H1 (cell line): ENCODE measurements around the gene CENPP. TPM values are rescaled to one million over a fixed set of nuclear protein-coding genes. Genes with fewer than 3 reads are reported as not detected.

Source experiments
- CTCF ChIA-PET: fragments of 300-600 bp; sonication (Branson Sonifier 250); formaldehyde crosslinking; loops from one replicate; lab custom pipeline; 2021; ENCODE audit not compliant: partially characterized antibody; lab: Charles Lee
- POLR2A ChIA-PET: fragments of 300-600 bp; sonication (Branson Sonifier 250); formaldehyde crosslinking; loops from one replicate; lab custom pipeline; 2021; ENCODE audit warnings: inconsistent platforms; ENCODE audit not compliant: partially characterized antibody; lab: Charles Lee
- DNase-seq, 2 experiments: peaks; one replicate each; pipeline versions ENCODE4 v3.0.0 to v3.0.0-alpha.2; 2010 to 2022; ENCODE audit warnings: low spot score in 2 of 2, low read depth in 1 of 2, mixed read lengths in 1 of 2
- FAIRE-seq: peaks from 2 replicates; lab custom pipeline; 2011; peaks lifted over from hg19 to GRCh38; lab: Jason Lieb, UNC
- H2AFZ ChIP-seq: 2 replicates; pipeline ENCODE4 v1.8.1; 2012; ENCODE audit warnings: low read length, inconsistent platforms
- H2AK5ac ChIP-seq: 2 replicates; pipeline ENCODE4 v1.6.1; 2013; ENCODE audit warnings: low read depth, low read length
- H2BK120ac ChIP-seq: replicated peaks from 2 replicates; pipeline ENCODE3; 2013; ENCODE audit warnings: low read depth, low read length, inconsistent platforms
- H2BK12ac ChIP-seq: 2 replicates; pipeline ENCODE4 v1.6.1; 2013; ENCODE audit warnings: low read depth, low read length
- H2BK15ac ChIP-seq: 2 replicates; pipeline ENCODE4 v1.6.1; 2013; ENCODE audit warnings: low read length
- H2BK20ac ChIP-seq: 2 replicates; pipeline ENCODE4 v1.6.1; 2013; ENCODE audit warnings: low read length
- H2BK5ac ChIP-seq: 2 replicates; pipeline ENCODE4 v1.6.1; 2013; ENCODE audit warnings: low read depth, low read length
- H3K14ac ChIP-seq: 2 replicates; pipeline ENCODE4 v1.6.1; 2013; ENCODE audit warnings: inconsistent platforms; ENCODE audit not compliant: insufficient read length
- H3K18ac ChIP-seq: 2 replicates; pipeline ENCODE4 v1.6.1; 2013; ENCODE audit warnings: low read length; ENCODE audit errors: extremely low read depth
- H3K23ac ChIP-seq: 2 replicates; pipeline ENCODE4 v1.6.1; 2013; ENCODE audit warnings: inconsistent platforms; ENCODE audit not compliant: insufficient read length
- H3K23me2 ChIP-seq: 2 replicates; pipeline ENCODE4 v1.6.1; 2013; ENCODE audit warnings: low read depth, low read length
- H3K27ac ChIP-seq: 2 replicates; pipeline ENCODE4 v1.6.1; 2011; ENCODE audit warnings: low read depth, low read length, inconsistent platforms
- H3K27me3 ChIP-seq, 4 experiments: replicated peaks in 1 of 4; 1 replicate in 1 of 4; 2 replicates in 3 of 4; pipeline versions ENCODE4 v1.6.1 to v1.8.1; 2011 to 2013; ENCODE audit warnings: low read length in 3 of 4, mild to moderate bottlenecking in 3 of 4, inconsistent platforms in 2 of 4, mixed read lengths in 2 of 4, moderate library complexity in 1 of 4; ENCODE audit not compliant: control insufficient read depth in 3 of 4, insufficient read depth in 3 of 4; ENCODE audit errors: extremely low read depth in 1 of 4
- H3K36me3 ChIP-seq, 4 experiments: 2 replicates each; pipeline versions ENCODE4 v1.6.1 to v1.8.1; 2011 to 2013; ENCODE audit warnings: mild to moderate bottlenecking in 4 of 4, low read length in 3 of 4, moderate library complexity in 2 of 4, control low read depth in 1 of 4, inconsistent platforms in 1 of 4; ENCODE audit not compliant: insufficient read depth in 4 of 4, control insufficient read depth in 2 of 4
- H3K4ac ChIP-seq: replicated peaks from 2 replicates; pipeline ENCODE3; 2013; ENCODE audit warnings: low read length, low read depth, mixed read lengths, inconsistent platforms; ENCODE audit not compliant: insufficient read length
- H3K4me1 ChIP-seq, 4 experiments: replicated peaks in 1 of 4; 1 replicate in 1 of 4; 2 replicates in 3 of 4; pipeline versions ENCODE4 v1.6.1 to v1.8.1; 2011 to 2013; ENCODE audit warnings: low read length in 3 of 4, inconsistent platforms in 2 of 4, mixed read lengths in 1 of 4; ENCODE audit not compliant: insufficient read depth in 4 of 4, control insufficient read depth in 3 of 4
- H3K4me2 ChIP-seq, 2 experiments: 2 replicates each; pipeline versions ENCODE4 v1.6.1 to v1.8.1; 2011 to 2013; ENCODE audit warnings: low read depth in 2 of 2, low read length in 2 of 2, control low read depth in 1 of 2, inconsistent platforms in 1 of 2, mild to moderate bottlenecking in 1 of 2; ENCODE audit not compliant: insufficient read depth in 1 of 2
- H3K4me3 ChIP-seq, 4 experiments: fragments of 200-600, 300-600 bp in 1 of 4; sonication (generic), shearing (Covaris generic), sonication (Bioruptor Twin) in 1 of 4; 2 replicates each; pipeline versions ENCODE4 v1.5.1 to v1.8.1; 2011 to 2016; ENCODE audit warnings: low read length in 4 of 4, low read depth in 3 of 4, control low read depth in 2 of 4, inconsistent platforms in 2 of 4, mild to moderate bottlenecking in 2 of 4, mixed read lengths in 1 of 4, moderate library complexity in 1 of 4; ENCODE audit not compliant: insufficient read depth in 2 of 4; ENCODE audit errors: extremely low read depth in 1 of 4
- H3K56ac ChIP-seq: replicated peaks from 2 replicates; pipeline ENCODE3; 2013; ENCODE audit warnings: low read depth, mild to moderate bottlenecking, mixed read lengths, low read length, inconsistent platforms; ENCODE audit not compliant: insufficient read length
- H3K79me1 ChIP-seq: 2 replicates; pipeline ENCODE4 v1.6.1; 2013; ENCODE audit warnings: low read depth, low read length, control low read depth
- H3K79me2 ChIP-seq, 2 experiments: 2 replicates each; pipeline versions ENCODE4 v1.6.1 to v1.8.1; 2012 to 2013; ENCODE audit warnings: low read length in 2 of 2, mild to moderate bottlenecking in 2 of 2, inconsistent platforms in 1 of 2; ENCODE audit not compliant: insufficient read depth in 2 of 2, control insufficient read depth in 1 of 2
- H3K9ac ChIP-seq, 4 experiments: replicated peaks in 1 of 4; 1 replicate in 1 of 4; 2 replicates in 3 of 4; pipeline versions ENCODE4 v1.6.1 to v1.8.1; 2011 to 2013; ENCODE audit warnings: low read depth in 3 of 4, low read length in 3 of 4, control low read depth in 2 of 4, mild to moderate bottlenecking in 2 of 4, moderate library complexity in 2 of 4, inconsistent platforms in 1 of 4; ENCODE audit errors: extremely low read depth in 1 of 4
- H3K9me3 ChIP-seq, 2 experiments: 2 replicates each; pipeline versions ENCODE4 v1.6.1 to v1.8.1; 2012 to 2013; ENCODE audit warnings: mild to moderate bottlenecking in 2 of 2, moderate library complexity in 2 of 2, control low read depth in 1 of 2, inconsistent platforms in 1 of 2, low read depth in 1 of 2, low read length in 1 of 2, mixed read lengths in 1 of 2; ENCODE audit not compliant: insufficient read depth in 2 of 2
- H4K20me1 ChIP-seq, 2 experiments: replicated peaks in 1 of 2; 2 replicates each; pipeline versions ENCODE3 to v1.8.1; 2011 to 2013; ENCODE audit warnings: inconsistent platforms in 2 of 2, low read length in 2 of 2, mild to moderate bottlenecking in 1 of 2; ENCODE audit not compliant: insufficient read depth in 2 of 2, control insufficient read depth in 1 of 2
- H4K5ac ChIP-seq: 2 replicates; pipeline ENCODE4 v1.6.1; 2013; ENCODE audit warnings: low read length, low read depth, mixed read lengths, inconsistent platforms; ENCODE audit not compliant: insufficient read length
- H4K8ac ChIP-seq: 2 replicates; pipeline ENCODE4 v1.8.0; 2013; ENCODE audit warnings: mild to moderate bottlenecking, moderate library complexity, low read length, inconsistent platforms; ENCODE audit not compliant: insufficient read depth; ENCODE audit errors: extremely low read depth
- H4K91ac ChIP-seq: replicated peaks from 2 replicates; pipeline ENCODE3; 2013; ENCODE audit warnings: low read length, mixed read lengths, inconsistent platforms; ENCODE audit not compliant: insufficient read length
- CBX8 ChIP-seq: fragments of 300-800, 300-1000 bp; sonication (generic); IDR thresholded peaks from 2 replicates; pipeline ENCODE4 v1.7.1; 2016; ENCODE audit warnings: low read depth, low read length, borderline replicate concordance
- CEBPB ChIP-seq: IDR thresholded peaks from 2 replicates; pipeline ENCODE4 v1.6.1; 2012; ENCODE audit warnings: low read depth, low read length
- GTF2F1 ChIP-seq: IDR thresholded peaks from 2 replicates; pipeline ENCODE4 v1.6.1; 2012; ENCODE audit warnings: low read depth, low read length, improper control_type of control experiment, borderline replicate concordance
- HDAC2 ChIP-seq, 2 experiments: fragments of 300-600 bp in 1 of 2; sonication (generic) in 1 of 2; IDR thresholded peaks; 2 replicates each; pipeline ENCODE4 v1.6.1; 2011 to 2012; ENCODE audit warnings: low read depth in 2 of 2, low read length in 2 of 2, mild to moderate bottlenecking in 2 of 2, moderate library complexity in 2 of 2, borderline replicate concordance in 1 of 2, inconsistent platforms in 1 of 2
- POLR2A ChIP-seq, 2 experiments: IDR thresholded peaks; 1 replicate in 1 of 2; 2 replicates in 1 of 2; pipeline ENCODE4 v1.6.1; 2011; ENCODE audit warnings: low read depth in 2 of 2, low read length in 2 of 2, mild to moderate bottlenecking in 2 of 2; ENCODE audit errors: control extremely low read depth in 1 of 2
- TBP ChIP-seq: IDR thresholded peaks from 2 replicates; pipeline ENCODE4 v1.6.1; 2011; ENCODE audit warnings: low read depth, low read length, improper control_type of control experiment
- ZNF274 ChIP-seq: IDR thresholded peaks from 2 replicates; pipeline ENCODE4 v1.7.0; 2012; ENCODE audit warnings: low read length, borderline replicate concordance; ENCODE audit errors: extremely low read depth
- WGBS, 2 experiments: shearing (Covaris generic) in 1 of 2; methylation state at CpG; one replicate each; pipeline versions ENCODE4 v1.1.6 to v1.1.7; 2013 to 2015; ENCODE audit warnings: low lambda C conversion rate in 2 of 2, mixed read lengths in 2 of 2, inconsistent platforms in 1 of 2, low coverage in 1 of 2, missing lambda C conversion rate in 1 of 2; ENCODE audit not compliant: insufficient replicate concordance in 2 of 2, insufficient coverage in 1 of 2, insufficient read length in 1 of 2; ENCODE audit errors: extremely low coverage in 1 of 2, missing lambda C conversion rate in 1 of 2; 5-methylcytosine and 5-hydroxymethylcytosine counted together
- polyA plus RNA-seq, 7 experiments: library from polyadenylated mRNA; depleted of rRNA in 3 of 7; stranded (reverse) in 5 of 7; unstranded in 2 of 7; fragments of >200 nt in 5 of 7; fragments of 200-250 nt in 2 of 7; gene quantifications; 1 replicate in 5 of 7; 2 replicates in 1 of 7; 4 replicates in 1 of 7; pipeline versions ENCODE4 v1.2.1 to v1.2.3, GENCODE V29; 2011 to 2013; ENCODE audit warnings: missing spikeins in 2 of 7, mixed read lengths in 2 of 7
- total RNA-seq: library from RNA; stranded (reverse); fragmentation: NEBNext Ultra II Directional; extraction: Animal tissue kit (Norgen Biotek cat#: 25700); gene quantifications from 2 replicates; pipeline ENCODE4 v1.2.1, GENCODE V29; 2021

The CENPP gene
- total and polyA plus RNA-seq, 2 of the 8 experiments (the other 6 are each of a cell fraction or from before 2014, with no cell fraction given), result 2.7 to 10.8 TPM

DNA sequence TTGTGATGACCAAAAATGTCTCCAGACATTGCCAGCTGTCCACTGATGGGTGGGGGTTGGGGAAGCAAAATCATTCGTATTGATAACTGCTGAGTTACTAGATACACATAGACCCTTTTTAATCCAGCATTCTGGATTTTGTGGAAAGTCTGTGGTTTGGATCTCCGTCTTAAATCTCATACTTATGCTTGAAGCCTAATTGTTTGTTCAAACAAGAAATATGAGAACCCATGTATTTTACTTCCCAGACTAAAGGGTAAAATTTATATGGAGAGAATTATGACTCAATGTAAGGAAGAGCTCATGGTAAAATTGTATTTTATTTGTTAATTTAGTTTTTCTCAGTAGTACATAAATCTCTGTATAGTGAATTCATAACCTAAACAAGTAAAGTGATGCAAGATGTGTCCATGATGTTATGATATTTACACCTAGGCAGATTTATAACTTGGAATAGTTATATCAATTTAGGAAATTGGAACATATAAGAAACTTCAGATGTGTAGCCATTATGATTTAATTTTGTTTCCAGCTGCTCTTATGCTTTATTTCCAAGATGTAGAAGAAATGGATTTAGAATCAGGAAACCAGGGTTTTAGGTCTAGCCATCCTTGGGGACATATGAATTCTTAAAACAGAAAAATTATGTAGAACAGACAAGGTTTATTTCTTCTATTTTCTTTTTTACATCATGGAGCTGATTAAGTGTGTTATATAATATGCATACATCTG lies 83.2 kb downstream of the CENPP start:
- no peak overlapping the region for H3K4ac ChIP-seq
- WGBS, 2 experiments, result 97% methylated on average over 2 of the region's 2 CpGs; no CpG with 5 or more reads in 1 of the 2 experiments
- H3K79me1 ChIP-seq, result no peaks in the 10 kb centered on the region
- no peak overlapping the region for H2AFZ ChIP-seq
- H4K91ac ChIP-seq, result no peak overlapping the region
- no peaks in the 10 kb centered on the region for H4K20me1 ChIP-seq
- no peak overlapping the region for H2BK12ac ChIP-seq
- no peak overlapping the region for H3K27ac ChIP-seq
- no peaks in the 10 kb centered on the region; a peak in 1 of 7 replicates for H3K4me1 ChIP-seq
- H3K56ac ChIP-seq, result no peak overlapping the region
- DNase-seq, result no peak
- H3K23ac ChIP-seq, result no peak overlapping the region
- H3K18ac ChIP-seq, result no peak overlapping the region
- H4K8ac ChIP-seq, result no peak overlapping the region
- no peak overlapping the region for H2BK20ac ChIP-seq
- H2BK5ac ChIP-seq, result no peak overlapping the region
- ChIA-PET CTCF (interaction anchor here (0.7 to 1.7 kb wide), 4 partner anchors 22 to 594 kb away, joined by 3 read pairs; no protein-coding TSS in a partner anchor), POLR2A (no interaction called here)
- H3K9ac ChIP-seq, result no peak overlapping the region
- 0 out of 4 replicates have a peak, but pooled peaks cover 0 to 4% of the 10 kb centered on the region in 2 experiments for H3K79me2 ChIP-seq
- H2BK120ac ChIP-seq, result no peak overlapping the region
- no peak overlapping the region for H2AK5ac ChIP-seq
- FAIRE-seq, result no peak
- H3K14ac ChIP-seq, result no peak overlapping the region
- no peaks in the 10 kb centered on the region for H3K23me2 ChIP-seq
- H4K5ac ChIP-seq, result no peak overlapping the region
- H3K36me3 ChIP-seq, result no peaks in the 10 kb centered on the region
- H2BK15ac ChIP-seq, result no peak overlapping the region
- no peaks in the 10 kb centered on the region for H3K9me3 ChIP-seq
- H3K4me2 ChIP-seq, result no peak overlapping the region
- H3K4me3 ChIP-seq, result no peak overlapping the region
- no peaks in the 10 kb centered on the region for H3K27me3 ChIP-seq
- TF ChIP-seq ZNF274, result no peak
- no peak for TF ChIP-seq TBP
- no peak for TF ChIP-seq HDAC2 (IDR thresholded peaks at IDR 0.05; ENCODE audit: borderline replicate concordance in 1 of 2, low read depth in 2 of 2, low read length in 2 of 2)
- no peak for TF ChIP-seq GTF2F1
- no peak for TF ChIP-seq CBX8
- TF ChIP-seq CEBPB, result no peak
- no peak for TF ChIP-seq POLR2A (IDR thresholded peaks at IDR 0.05; ENCODE audit: control extremely low read depth in 1 of 2, low read depth in 2 of 2, low read length in 2 of 2)
